Thyroid gland (tissue), 4 donors: ENCODE results near the gene RAMP3. TPM values are rescaled to one million over a fixed set of nuclear protein-coding genes. Genes with fewer than 3 reads are reported as not detected.
"Not testable (repeated sequence)": the region's sequence is repeated elsewhere in the genome, so short reads cannot be mapped to it uniquely, and the experiment has no call there.

ENCODE experiments used
- DNase-seq, 2 donors: peaks; one replicate each; pipeline ENCODE4 v3.0.0-alpha.2; 2019
- H3K27ac ChIP-seq, 3 donors: fragments of 200-600 bp; sonication (generic); 1 replicate in 2 of 3; 2 replicates in 1 of 3; pipeline ENCODE4 v1.5.1; 2016 to 2019; ENCODE audit warnings: mild to moderate bottlenecking in 1 of 3, moderate library complexity in 1 of 3
- H3K27me3 ChIP-seq: fragments of 200-600 bp; sonication (generic); one replicate; pipeline ENCODE4 v1.5.1; 2019
- H3K36me3 ChIP-seq, 2 donors: fragments of 200-600 bp; sonication (generic); one replicate each; pipeline ENCODE4 v1.5.1; 2016 to 2019
- H3K4me1 ChIP-seq, 2 donors: fragments of 200-600 bp; sonication (generic); one replicate each; pipeline ENCODE4 v1.5.1; 2017 to 2019
- H3K4me3 ChIP-seq, 3 donors: fragments of 200-600 bp; sonication (generic); replicated peaks in 1 of 3; 1 replicate in 2 of 3; 2 replicates in 1 of 3; pipeline ENCODE4 v1.5.1; 2016; ENCODE audit warnings: mild to moderate bottlenecking in 1 of 3
- H3K9me3 ChIP-seq: fragments of 200-600 bp; sonication (generic); one replicate; pipeline ENCODE4 v1.5.1; 2017
- CTCF ChIP-seq, 6 experiments: fragments of 200-600 bp in 3 of 6; fragments of 450-650 bp in 3 of 6; sonication (generic) in 3 of 6; IDR thresholded peaks; one replicate each; pipeline ENCODE4 v1.5.1; 2016 to 2019; ENCODE audit warnings: antibody characterized with exemption in 6 of 6, mild to moderate bottlenecking in 2 of 6, inconsistent platforms in 1 of 6, moderate library complexity in 1 of 6
- POLR2A ChIP-seq, 2 donors: fragments of 450-650 bp; IDR thresholded peaks; one replicate each; pipeline ENCODE4 v1.6.1; 2017; ENCODE audit warnings: antibody characterized with exemption in 2 of 2, mild to moderate bottlenecking in 2 of 2, moderate library complexity in 1 of 2
- WGBS, 2 donors: methylation state at CpG; one replicate each; pipeline ENCODE4 v1.1.5; 2017; 5-methylcytosine and 5-hydroxymethylcytosine counted together
- intact Hi-C: fragments of 100-400 bp; cut with DNase I; formaldehyde crosslinking; loops from one replicate; pipeline ENCODE4 v1.15.1; 2023
- total RNA-seq, 4 donors: library from RNA; depleted of rRNA; stranded (reverse); fragments of >200 nt; gene quantifications; one replicate each; pipeline ENCODE4 v1.2.3, GENCODE V29; 2016

RAMP3 gene
- total RNA-seq, 4 donors from 2014 or later = 40.1 to 145 (median 73.1) TPM

GRCh38 chr7:45150199-45150598, 7.4 kb upstream of the RAMP3 start:
- TF ChIP-seq POLR2A (IDR thresholded peaks at IDR 0.05) (no peak), CTCF (IDR thresholded peaks at IDR 0.05) (no peak)
- Histone ChIP-seq H3K36me3 (no peaks in the 10 kb centered on the region), H3K27ac (no peak overlapping the region), H3K4me1 (peaks cover 3 to 8% of the 10 kb centered on the region in 2 donors), H3K9me3 (no peaks in the 10 kb centered on the region), H3K27me3 (no peaks in the 10 kb centered on the region), H3K4me3 (no peak overlapping the region)
- intact Hi-C loops = loop anchor here (10.0 kb wide), 1 partner anchor 715 kb away; no protein-coding TSS in a partner anchor
- no peak for DNase-seq
- WGBS, 2 donors = 89 to 92% methylated on average over 11 of the region's 11 CpGs

- no peak for DNase-seq
- Histone ChIP-seq H3K27ac (no peak overlapping the region), H3K36me3 (no peaks in the 10 kb centered on the region), H3K9me3 (no peaks in the 10 kb centered on the region), H3K27me3 (no peaks in the 10 kb centered on the region), H3K4me3 (no peak overlapping the region), H3K4me1 (peaks cover 3 to 8% of the 10 kb centered on the region in 2 donors)
- 79 to 89% methylated on average over 9 of the region's 9 CpGs for WGBS, 2 donors
- TF ChIP-seq CTCF (IDR thresholded peaks at IDR 0.05) = no peak
- TF ChIP-seq POLR2A (IDR thresholded peaks at IDR 0.05) = no peak
- intact Hi-C loops = loop anchor here (10.0 kb wide), 1 partner anchor 714 kb away; no protein-coding TSS in a partner anchor
These were observed 6.4 kb upstream of the RAMP3 start for GRCh38 chr7:45151131-45151684.

- intact Hi-C loops = loop anchor here (10.0 kb wide), 1 partner anchor 713 kb away; no protein-coding TSS in a partner anchor
- Histone ChIP-seq H3K9me3 (no peaks in the 10 kb centered on the region), H3K27me3 (no peaks in the 10 kb centered on the region), H3K4me1 (peaks cover 3 to 8% of the 10 kb centered on the region in 2 donors), H3K36me3 (no peaks in the 10 kb centered on the region), H3K4me3 (no peak overlapping the region), H3K27ac (no peak overlapping the region)
- WGBS, 2 donors = 68 to 89% methylated on average over 3 of the region's 3 CpGs
- TF ChIP-seq POLR2A (IDR thresholded peaks at IDR 0.05) (no peak), CTCF (IDR thresholded peaks at IDR 0.05) (no peak)
- no peak for DNase-seq
These were observed 5.6 kb upstream of the RAMP3 start for GRCh38 chr7:45151967-45152366.

GRCh38 chr7:45153233-45153632, 4.4 kb upstream of the RAMP3 start:
- intact Hi-C loops = loop anchor here (10.0 kb wide), 1 partner anchor 712 kb away; no protein-coding TSS in a partner anchor
- no peak for DNase-seq
- H3K27me3 ChIP-seq = no peaks in the 10 kb centered on the region

GRCh38 chr7:45153861-45154260, 3.7 kb upstream of the RAMP3 start:
- 87 to 90% methylated on average over 8 of the region's 8 CpGs for WGBS, 2 donors
- intact Hi-C loops = loop anchor here (10.0 kb wide), 1 partner anchor 711 kb away; no protein-coding TSS in a partner anchor
- H3K27ac ChIP-seq, H3K4me3 ChIP-seq, DNase-seq, H3K27me3 ChIP-seq, H3K9me3 ChIP-seq, H3K36me3 ChIP-seq: not testable (repeated sequence)
- H3K4me1 ChIP-seq = peaks cover 3 to 14% of the 10 kb centered on the region in 2 donors

More at GRCh38 chr7:45153233-45153632, 4.4 kb upstream of the RAMP3 start:
- TF ChIP-seq CTCF (IDR thresholded peaks at IDR 0.05) = no peak
- Histone ChIP-seq H3K36me3 (no peaks in the 10 kb centered on the region), H3K4me1 (peaks cover 3 to 14% of the 10 kb centered on the region in 2 donors), H3K9me3 (no peaks in the 10 kb centered on the region), H3K27ac (no peak overlapping the region), H3K4me3 (no peak overlapping the region)
- 44 to 47% methylated on average over 3 of the region's 3 CpGs for WGBS, 2 donors
